ENCODE data around the gene ZDHHC17.
A peak's percentile ranks its signal among the peaks of the same experiment; 100 is the strongest.

Gene ZDHHC17

DNA sequence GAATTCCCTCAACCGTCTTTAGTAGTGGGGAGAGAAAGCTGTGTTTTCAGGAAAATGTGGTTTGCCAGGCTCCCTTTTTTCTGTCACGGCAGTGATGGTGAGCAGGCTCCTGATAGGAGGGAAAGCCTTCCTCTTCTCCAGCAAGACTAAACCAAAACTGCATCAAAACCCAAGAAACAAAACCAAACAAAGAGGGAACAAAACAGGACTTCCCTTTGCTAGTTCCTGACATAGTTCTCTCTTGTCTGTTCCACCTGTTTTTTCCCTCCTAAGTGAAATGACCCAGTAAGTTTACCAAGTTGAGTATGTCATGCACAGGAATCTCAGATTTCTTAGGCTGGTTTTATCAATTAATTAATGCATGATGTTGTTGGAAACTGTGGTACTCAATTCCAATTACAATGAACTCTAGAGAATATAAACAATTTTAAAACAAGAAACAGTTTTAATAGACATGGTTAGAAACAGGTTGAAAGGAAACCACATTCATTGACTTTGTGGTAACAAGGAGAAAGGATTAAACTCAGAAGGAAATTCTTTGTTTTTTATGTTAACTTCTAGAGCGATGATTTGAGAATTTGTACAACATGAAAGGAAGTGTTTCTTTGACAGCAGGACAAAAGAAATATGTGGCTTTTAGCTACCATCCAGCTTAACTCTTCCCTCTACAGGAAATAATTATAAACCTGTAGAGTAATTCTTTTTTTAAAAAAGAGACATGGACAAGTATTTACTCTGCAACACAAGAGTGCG, 137.9 kb downstream of the ZDHHC17 start:
- Histone ChIP-seq H3K4me3 (ENCODE audit: control insufficient read depth in 1 of 7, extremely low read depth in 1 of 7, insufficient read depth in 4 of 7, low read depth in 2 of 7, low read length in 6 of 7) (peak overlapping the region in 5 of 7 experiments; percentile 1 to 53 (median 49)), H3K27ac (ENCODE audit: insufficient read depth in 1 of 2, low read depth in 1 of 2, low read length in 2 of 2, poor library complexity in 1 of 2, severe bottlenecking in 2 of 2) (no peak overlapping the region), H3K36me3 (ENCODE audit: control insufficient read depth in 4 of 4, insufficient read depth in 4 of 4, low read length in 3 of 4) (no peaks in the 10 kb centered on the region), H3K9me3 (ENCODE audit: control extremely low read depth in 1 of 5, control insufficient read depth in 4 of 5, insufficient read depth in 2 of 5, low read depth in 1 of 5, low read length in 4 of 5) (no peaks in the 10 kb centered on the region), H3K27me3 (replicated peaks in 2 of 5; ENCODE audit: control insufficient read depth in 4 of 5, insufficient read depth in 5 of 5, low read length in 4 of 5) (no peaks in the 10 kb centered on the region), H3K4me1 (ENCODE audit: control extremely low read depth in 1 of 4, control insufficient read depth in 4 of 4, insufficient read depth in 4 of 4, low read length in 3 of 4) (peaks cover 0 to 22% (median 14%) of the 10 kb centered on the region in 4 experiments)
- CTCF ChIA-PET: no interaction called here
- POLR2A ChIA-PET: no interaction called here
- peak in 2 of 3 donors; percentile 61 to 71 for DNase-seq
- WGBS (ENCODE audit: insufficient coverage): no CpG with 5 or more reads among the region's 4 CpGs

Measured in common myeloid progenitor, CD34-positive (primary cell).